Lung (tissue), 12 donors: ENCODE results near the gene HHLA2. TPM values are rescaled to one million over a fixed set of nuclear protein-coding genes. Genes with fewer than 3 reads are reported as not detected.

Experiments
- ATAC-seq: fragments of 200-7000 bp; cut with Tn5 transposase; one replicate; pipeline ENCODE4 v1.9.1; 2020; ENCODE audit warnings: moderate number of reproducible peaks; ENCODE audit not compliant: insufficient read depth, low FRiP score
- DNase-seq, 3 donors: peaks; one replicate each; pipeline ENCODE4 v3.0.0-alpha.2; 2013 to 2017
- H3K27ac ChIP-seq, 2 donors: one replicate each; pipeline ENCODE4 v1.5.1; 2013; ENCODE audit warnings: mild to moderate bottlenecking in 2 of 2, moderate library complexity in 2 of 2, control low read depth in 1 of 2, inconsistent platforms in 1 of 2, low read depth in 1 of 2, low read length in 1 of 2
- H3K27me3 ChIP-seq, 3 donors: one replicate each; pipeline ENCODE4 v1.5.1; 2013; ENCODE audit warnings: low read length in 2 of 3; ENCODE audit not compliant: control insufficient read depth in 3 of 3, insufficient read depth in 3 of 3
- H3K36me3 ChIP-seq, 4 donors: one replicate each; pipeline ENCODE4 v1.5.1; 2013; ENCODE audit warnings: low read length in 4 of 4, mild to moderate bottlenecking in 1 of 4, moderate library complexity in 1 of 4; ENCODE audit not compliant: control insufficient read depth in 4 of 4, insufficient read depth in 4 of 4
- H3K4me1 ChIP-seq, 5 donors: one replicate each; pipeline ENCODE4 v1.5.1; 2013; ENCODE audit warnings: low read length in 5 of 5, mild to moderate bottlenecking in 2 of 5, moderate library complexity in 1 of 5; ENCODE audit not compliant: control insufficient read depth in 5 of 5, insufficient read depth in 5 of 5
- H3K4me3 ChIP-seq: one replicate; pipeline ENCODE4 v1.5.1; 2013; ENCODE audit warnings: mild to moderate bottlenecking, control low read depth, moderate library complexity
- H3K9ac ChIP-seq, 2 donors: one replicate each; pipeline ENCODE4 v1.5.1; 2013; ENCODE audit warnings: low read length in 2 of 2, control low read depth in 1 of 2; ENCODE audit not compliant: insufficient read depth in 1 of 2
- H3K9me3 ChIP-seq, 4 donors: one replicate each; pipeline ENCODE4 v1.5.1; 2013; ENCODE audit warnings: low read length in 3 of 4, mild to moderate bottlenecking in 1 of 4, moderate library complexity in 1 of 4; ENCODE audit not compliant: control insufficient read depth in 4 of 4, insufficient read depth in 3 of 4
- WGBS, 2 donors: extraction: QIAGEN DNeasy Blood & Tissue Kit; methylation state at CpG; one replicate each; pipeline ENCODE4 v1.1.7; 2013; 5-methylcytosine and 5-hydroxymethylcytosine counted together
- polyA plus RNA-seq, 2 donors: library from polyadenylated mRNA; stranded (reverse); fragments of 200-250 nt; gene quantifications; one replicate each; pipeline ENCODE4 v1.2.1, GENCODE V29; 2013
- total RNA-seq, 2 donors: library from RNA; depleted of rRNA in 1 of 2; stranded (reverse); fragments of >200 nt in 1 of 2; gene quantifications; one replicate each; pipeline ENCODE4 v1.2.1, GENCODE V29; 2014 to 2021
- TF ChIP-seq, protein P1 (sequence below): IDR thresholded peaks from 2 replicates; pipeline ENCODE4 v1.5.1; 2012; ENCODE audit warnings: mild to moderate bottlenecking; ENCODE audit errors: control extremely low read depth, extremely low read depth
- donor health status: control.
- donor health status: control.
- donor health status: Bipolar disorder and iron deficiency.
- donor health status: healthy.
- donor health status: DM: yes; HTN: yes; CAD: no.

The HHLA2 gene
- total and polyA plus RNA-seq, 4 donors: 1.8 to 20.2 (median 3.5) TPM

DNA sequence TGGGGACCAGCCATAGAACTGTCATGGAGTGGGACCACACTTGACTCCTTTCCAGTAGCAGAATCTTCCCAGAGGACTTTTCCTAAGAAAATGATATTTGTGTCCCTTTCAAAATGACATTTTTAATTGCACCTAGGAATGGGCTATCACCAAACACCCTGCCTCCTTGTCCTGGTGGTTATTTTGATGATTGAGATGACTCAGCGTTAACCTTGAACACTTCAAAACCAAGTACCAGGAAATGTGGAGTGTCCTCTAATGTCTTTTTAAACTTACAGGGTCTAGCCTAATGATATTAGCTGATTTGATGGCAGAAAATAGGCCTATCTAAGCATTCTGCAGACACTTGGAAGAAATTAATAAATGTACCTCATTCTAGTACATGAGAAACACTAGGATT lies 90.7 kb downstream of the HHLA2 start:
- 78 to 89% methylated on average over 1 of the region's 1 CpG for WGBS, 2 donors
- H3K4me1 ChIP-seq: peaks cover 0 to under 1% (median 0%) of the 10 kb centered on the region in 5 donors
- no peak overlapping the region for H3K4me3 ChIP-seq
- DNase-seq (no peak), ATAC-seq (no peak)
- H3K27me3 ChIP-seq: no peaks in the 10 kb centered on the region
- no peak overlapping the region for H3K9ac ChIP-seq
- no peaks in the 10 kb centered on the region for H3K9me3 ChIP-seq
- TF ChIP-seq, protein P1, sequence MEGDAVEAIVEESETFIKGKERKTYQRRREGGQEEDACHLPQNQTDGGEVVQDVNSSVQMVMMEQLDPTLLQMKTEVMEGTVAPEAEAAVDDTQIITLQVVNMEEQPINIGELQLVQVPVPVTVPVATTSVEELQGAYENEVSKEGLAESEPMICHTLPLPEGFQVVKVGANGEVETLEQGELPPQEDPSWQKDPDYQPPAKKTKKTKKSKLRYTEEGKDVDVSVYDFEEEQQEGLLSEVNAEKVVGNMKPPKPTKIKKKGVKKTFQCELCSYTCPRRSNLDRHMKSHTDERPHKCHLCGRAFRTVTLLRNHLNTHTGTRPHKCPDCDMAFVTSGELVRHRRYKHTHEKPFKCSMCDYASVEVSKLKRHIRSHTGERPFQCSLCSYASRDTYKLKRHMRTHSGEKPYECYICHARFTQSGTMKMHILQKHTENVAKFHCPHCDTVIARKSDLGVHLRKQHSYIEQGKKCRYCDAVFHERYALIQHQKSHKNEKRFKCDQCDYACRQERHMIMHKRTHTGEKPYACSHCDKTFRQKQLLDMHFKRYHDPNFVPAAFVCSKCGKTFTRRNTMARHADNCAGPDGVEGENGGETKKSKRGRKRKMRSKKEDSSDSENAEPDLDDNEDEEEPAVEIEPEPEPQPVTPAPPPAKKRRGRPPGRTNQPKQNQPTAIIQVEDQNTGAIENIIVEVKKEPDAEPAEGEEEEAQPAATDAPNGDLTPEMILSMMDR: no peak
- H3K27ac ChIP-seq: no peak overlapping the region
- H3K36me3 ChIP-seq: no peaks in the 10 kb centered on the region

GRCh38 chr3:108388136-108389132 lies 92.1 kb downstream of the HHLA2 start:
- H3K4me1 ChIP-seq: peaks cover 0 to 6% (median 0%) of the 10 kb centered on the region in 5 donors
- H3K27ac ChIP-seq: no peak overlapping the region
- ATAC-seq (no peak), DNase-seq (no peak)
- H3K9me3 ChIP-seq: no peaks in the 10 kb centered on the region
- TF ChIP-seq, protein P1: no peak
- H3K9ac ChIP-seq: no peak overlapping the region
- 72 to 79% methylated on average over 12 of the region's 12 CpGs for WGBS, 2 donors
- no peaks in the 10 kb centered on the region for H3K27me3 ChIP-seq
- H3K36me3 ChIP-seq: no peaks in the 10 kb centered on the region
- H3K4me3 ChIP-seq: no peak overlapping the region

DNA sequence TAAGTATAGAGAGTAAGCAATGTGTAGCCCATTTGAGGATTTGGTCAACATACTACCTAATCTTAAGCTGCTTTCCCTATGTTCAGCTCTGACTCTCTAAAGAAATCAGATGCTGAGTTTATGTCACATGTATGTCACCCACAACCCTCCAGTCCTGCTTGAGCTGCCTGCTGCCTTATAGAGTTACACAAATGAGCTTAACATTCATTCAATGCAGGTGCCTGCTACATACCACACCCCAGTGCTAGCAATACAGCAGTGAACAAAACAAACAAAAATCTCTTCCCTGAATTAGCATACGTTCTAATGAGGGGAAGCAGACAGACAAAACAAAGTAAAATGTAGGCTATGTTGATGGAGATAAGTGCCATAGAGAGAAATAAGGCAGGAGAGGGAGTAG lies 93.0 kb downstream of the HHLA2 start:
- TF ChIP-seq, protein P1: no peak
- Histone ChIP-seq H3K9ac (no peak overlapping the region), H3K4me1 (peaks cover 0 to 6% (median 0%) of the 10 kb centered on the region in 5 donors), H3K4me3 (no peak overlapping the region), H3K27ac (no peak overlapping the region), H3K27me3 (no peaks in the 10 kb centered on the region), H3K36me3 (no peaks in the 10 kb centered on the region), H3K9me3 (no peaks in the 10 kb centered on the region)
- WGBS, 2 donors: 57 to 62% methylated on average over 1 of the region's 1 CpG
- no peak for ATAC-seq
- no peak for DNase-seq
